Hepatocyte (in vitro differentiated cells): ENCODE results near the gene NAP1L4. TPM values are rescaled to one million over a fixed set of nuclear protein-coding genes. Genes with fewer than 3 reads are reported as not detected.

Experiments used
- DNase-seq: peaks from one replicate; pipeline ENCODE4 v3.0.0-alpha.2; 2016; ENCODE audit warnings: low spot score
- H2AFZ ChIP-seq: fragments of 200-600 bp; sonication (generic); 2 replicates; pipeline ENCODE4 v1.6.0; 2016; ENCODE audit warnings: antibody characterized with exemption, mild to moderate bottlenecking
- H3K27ac ChIP-seq: fragments of 200-600 bp; sonication (generic); 2 replicates; pipeline ENCODE4 v1.5.1; 2016; ENCODE audit warnings: mild to moderate bottlenecking
- H3K27me3 ChIP-seq: fragments of 200-600 bp; sonication (generic); 2 replicates; pipeline ENCODE4 v1.6.1; 2016
- H3K36me3 ChIP-seq: fragments of 200-600 bp; sonication (generic); replicated peaks from 2 replicates; pipeline ENCODE4 v1.5.1; 2016; ENCODE audit warnings: low read depth; ENCODE audit not compliant: insufficient read depth
- H3K4me1 ChIP-seq: fragments of 200-600 bp; sonication (generic); 2 replicates; pipeline ENCODE4 v1.5.1; 2016; ENCODE audit warnings: mild to moderate bottlenecking, moderate library complexity; ENCODE audit not compliant: insufficient read depth
- H3K4me2 ChIP-seq: fragments of 200-600 bp; sonication (generic); 2 replicates; pipeline ENCODE4 v1.6.0; 2016
- H3K4me3 ChIP-seq: fragments of 200-600 bp; sonication (generic); 2 replicates; pipeline ENCODE4 v1.5.1; 2016; ENCODE audit warnings: mild to moderate bottlenecking
- H3K79me2 ChIP-seq: fragments of 200-600 bp; sonication (generic); 2 replicates; pipeline ENCODE4 v1.6.0; 2017; ENCODE audit warnings: mild to moderate bottlenecking
- H3K9me2 ChIP-seq: fragments of 200-600 bp; sonication (generic); replicated peaks from 2 replicates; pipeline ENCODE4 v1.6.0; 2017; ENCODE audit warnings: mild to moderate bottlenecking; ENCODE audit not compliant: insufficient read depth
- H3K9me3 ChIP-seq: fragments of 200-600 bp; sonication (generic); 2 replicates; pipeline ENCODE4 v1.5.1; 2016; ENCODE audit warnings: low read depth, mild to moderate bottlenecking
- H4K20me1 ChIP-seq: fragments of 200-600 bp; sonication (generic); 2 replicates; pipeline ENCODE4 v1.6.0; 2016; ENCODE audit warnings: mild to moderate bottlenecking; ENCODE audit not compliant: insufficient read depth, poor library complexity, severe bottlenecking
- CTCF ChIP-seq: fragments of 200-600 bp; sonication (generic); IDR thresholded peaks from 2 replicates; pipeline ENCODE4 v1.5.1; 2016; ENCODE audit warnings: antibody characterized with exemption, mild to moderate bottlenecking; ENCODE audit not compliant: poor library complexity
- EZH2 ChIP-seq: fragments of 200-600 bp; sonication (generic); IDR thresholded peaks from 2 replicates; pipeline ENCODE4 v1.6.1; 2016; ENCODE audit warnings: antibody characterized with exemption, mild to moderate bottlenecking, borderline replicate concordance
- EZH2phosphoT487 ChIP-seq: fragments of 200-600 bp; sonication (generic); IDR thresholded peaks from one replicate; pipeline ENCODE4 v1.6.1; 2018; ENCODE audit warnings: antibody characterized with exemption, mild to moderate bottlenecking, low read depth, moderate library complexity; ENCODE audit not compliant: unreplicated experiment, severe bottlenecking
- WGBS: methylation state at CpG from one replicate; pipeline ENCODE4 v1.1.6; 2016; ENCODE audit warnings: low lambda C conversion rate; ENCODE audit errors: missing lambda C conversion rate; 5-methylcytosine and 5-hydroxymethylcytosine counted together
- polyA plus RNA-seq: library from polyadenylated mRNA; unstranded; fragments of >200 nt; fragmentation: Nextera tagmentation; extraction: Ambion mirVana; gene quantifications from 2 replicates; pipeline ENCODE4 v1.2.1, GENCODE V29; 2016
- total RNA-seq: library from RNA; depleted of rRNA; stranded (reverse); fragments of >200 nt; gene quantifications from 2 replicates; pipeline ENCODE4 v1.2.3, GENCODE V29; 2014

Gene NAP1L4
- total and polyA plus RNA-seq, 2 experiments from 2014 or later = 79.0 to 118 TPM

- no peaks in the 10 kb centered on the region for H3K9me2 ChIP-seq
- no peaks in the 10 kb centered on the region for H3K27me3 ChIP-seq
- H3K27ac ChIP-seq = no peak overlapping the region
- no peaks in the 10 kb centered on the region for H3K79me2 ChIP-seq
- H3K4me1 ChIP-seq = peaks cover 9% of the 10 kb centered on the region
- 99% methylated on average over 12 of the region's 12 CpGs for WGBS
- no peaks in the 10 kb centered on the region for H4K20me1 ChIP-seq
- no peak for TF ChIP-seq CTCF
- no peak for TF ChIP-seq EZH2
- no peak for TF ChIP-seq EZH2phosphoT487
- DNase-seq = no peak
- H3K4me3 ChIP-seq = no peak overlapping the region
- H2AFZ ChIP-seq = no peak overlapping the region
- no peaks in the 10 kb centered on the region for H3K36me3 ChIP-seq
- H3K4me2 ChIP-seq = no peak overlapping the region
- no peaks in the 10 kb centered on the region for H3K9me3 ChIP-seq
These were observed 27.9 kb upstream of the NAP1L4 start for GRCh38 chr11:3020011-3020410.

GRCh38 chr11:3018596-3018995, 26.5 kb upstream of the NAP1L4 start:
- TF ChIP-seq CTCF (no peak), EZH2 (no peak), EZH2phosphoT487 (no peak)
- Histone ChIP-seq H3K9me3 (no peaks in the 10 kb centered on the region), H4K20me1 (no peaks in the 10 kb centered on the region), H3K4me1 (peaks cover 9% of the 10 kb centered on the region), H3K27me3 (no peaks in the 10 kb centered on the region), H3K27ac (no peak overlapping the region), H3K4me3 (no peak overlapping the region), H3K4me2 (no peak overlapping the region), H3K9me2 (no peaks in the 10 kb centered on the region), H2AFZ (no peak overlapping the region), H3K79me2 (no peaks in the 10 kb centered on the region), H3K36me3 (no peaks in the 10 kb centered on the region)
- DNase-seq = no peak
- WGBS = 83% methylated on average over 5 of the region's 5 CpGs

GRCh38 chr11:3016861-3017260, 24.7 kb upstream of the NAP1L4 start:
- H3K9me3 ChIP-seq = no peaks in the 10 kb centered on the region
- no peaks in the 10 kb centered on the region for H3K79me2 ChIP-seq
- no peaks in the 10 kb centered on the region for H4K20me1 ChIP-seq
- H3K4me1 ChIP-seq = peaks cover 9% of the 10 kb centered on the region
- 92% methylated on average over 11 of the region's 11 CpGs for WGBS
- H2AFZ ChIP-seq = no peak overlapping the region
- no peak overlapping the region for H3K4me3 ChIP-seq
- H3K36me3 ChIP-seq = no peaks in the 10 kb centered on the region
- TF ChIP-seq EZH2phosphoT487 (no peak), EZH2 (no peak), CTCF (no peak)
- H3K27me3 ChIP-seq = no peaks in the 10 kb centered on the region
- no peaks in the 10 kb centered on the region for H3K9me2 ChIP-seq
- H3K4me2 ChIP-seq = no peak overlapping the region
- DNase-seq = no peak
- H3K27ac ChIP-seq = no peak overlapping the region

GRCh38 chr11:3015796-3016195, 23.7 kb upstream of the NAP1L4 start:
- WGBS = 93% methylated on average over 9 of the region's 10 CpGs
- H3K9me2 ChIP-seq = no peaks in the 10 kb centered on the region
- no peak for TF ChIP-seq EZH2
- TF ChIP-seq EZH2phosphoT487 = no peak
- no peak for TF ChIP-seq CTCF
- H3K4me3 ChIP-seq = no peak overlapping the region
- H3K9me3 ChIP-seq = no peaks in the 10 kb centered on the region
- no peaks in the 10 kb centered on the region for H3K79me2 ChIP-seq
- no peak overlapping the region for H3K4me2 ChIP-seq
- peaks cover under 1% of the 10 kb centered on the region for H3K4me1 ChIP-seq
- H3K27me3 ChIP-seq = no peaks in the 10 kb centered on the region
- DNase-seq = no peak
- no peak overlapping the region for H2AFZ ChIP-seq
- H3K27ac ChIP-seq = no peak overlapping the region
- H4K20me1 ChIP-seq = no peaks in the 10 kb centered on the region
- H3K36me3 ChIP-seq = no peaks in the 10 kb centered on the region
